ENCODE data around the gene PPFIA4.
A peak's percentile ranks its signal among the peaks of the same experiment; 100 is the strongest.

DNA sequence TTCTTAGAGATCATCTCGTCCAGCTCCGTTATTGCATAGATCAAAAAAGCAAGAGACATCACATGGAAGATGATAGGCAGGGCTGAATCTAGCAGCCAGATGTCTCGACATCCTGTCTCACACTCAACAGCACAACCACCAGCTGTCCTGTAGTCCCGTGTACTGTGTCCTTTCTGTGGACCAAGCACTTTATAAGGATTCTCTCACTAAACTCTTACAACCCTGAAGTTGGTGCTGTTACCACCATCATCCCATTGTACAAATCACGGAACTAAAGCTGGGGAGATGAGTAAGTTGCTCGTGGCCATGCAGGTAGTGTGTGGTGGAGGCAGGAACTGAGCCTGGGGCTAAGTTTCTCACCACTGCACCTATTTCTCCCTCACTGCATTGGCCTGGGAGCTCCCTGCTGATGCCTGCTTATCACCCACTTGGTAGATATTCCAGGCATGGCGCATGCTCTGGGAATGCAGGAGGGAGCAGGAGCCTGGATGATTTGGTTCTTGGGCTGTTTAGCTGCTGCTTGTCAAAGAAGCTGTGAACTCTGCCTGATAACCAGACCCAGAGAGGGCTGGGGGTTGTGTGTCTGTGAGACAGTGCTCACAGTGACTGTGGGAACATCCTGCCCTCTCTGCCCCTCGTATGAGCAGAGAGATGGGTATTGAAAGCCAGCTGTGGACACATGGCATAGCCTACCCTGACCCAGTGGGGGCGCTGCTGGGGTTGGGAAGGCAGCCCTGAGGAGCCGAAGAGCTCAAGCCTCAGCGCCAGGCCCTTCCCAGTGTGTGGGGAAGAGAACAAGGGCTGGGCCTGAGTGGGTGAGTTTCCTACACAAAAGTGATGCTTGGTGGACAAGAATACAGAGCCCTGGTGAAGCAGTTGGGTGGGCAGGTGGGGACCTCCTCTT, 13.6 kb downstream of the PPFIA4 start:
- TF ChIP-seq, protein P1, sequence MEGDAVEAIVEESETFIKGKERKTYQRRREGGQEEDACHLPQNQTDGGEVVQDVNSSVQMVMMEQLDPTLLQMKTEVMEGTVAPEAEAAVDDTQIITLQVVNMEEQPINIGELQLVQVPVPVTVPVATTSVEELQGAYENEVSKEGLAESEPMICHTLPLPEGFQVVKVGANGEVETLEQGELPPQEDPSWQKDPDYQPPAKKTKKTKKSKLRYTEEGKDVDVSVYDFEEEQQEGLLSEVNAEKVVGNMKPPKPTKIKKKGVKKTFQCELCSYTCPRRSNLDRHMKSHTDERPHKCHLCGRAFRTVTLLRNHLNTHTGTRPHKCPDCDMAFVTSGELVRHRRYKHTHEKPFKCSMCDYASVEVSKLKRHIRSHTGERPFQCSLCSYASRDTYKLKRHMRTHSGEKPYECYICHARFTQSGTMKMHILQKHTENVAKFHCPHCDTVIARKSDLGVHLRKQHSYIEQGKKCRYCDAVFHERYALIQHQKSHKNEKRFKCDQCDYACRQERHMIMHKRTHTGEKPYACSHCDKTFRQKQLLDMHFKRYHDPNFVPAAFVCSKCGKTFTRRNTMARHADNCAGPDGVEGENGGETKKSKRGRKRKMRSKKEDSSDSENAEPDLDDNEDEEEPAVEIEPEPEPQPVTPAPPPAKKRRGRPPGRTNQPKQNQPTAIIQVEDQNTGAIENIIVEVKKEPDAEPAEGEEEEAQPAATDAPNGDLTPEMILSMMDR (IDR thresholded peaks at IDR 0.05): peak; percentile 55
- TF ChIP-seq ZFX (IDR thresholded peaks at IDR 0.05; ENCODE audit: borderline replicate concordance): no peak

Measured in 22Rv1 (cell line).